ENCODE results near the gene SND1.

Gene SND1

DNA sequence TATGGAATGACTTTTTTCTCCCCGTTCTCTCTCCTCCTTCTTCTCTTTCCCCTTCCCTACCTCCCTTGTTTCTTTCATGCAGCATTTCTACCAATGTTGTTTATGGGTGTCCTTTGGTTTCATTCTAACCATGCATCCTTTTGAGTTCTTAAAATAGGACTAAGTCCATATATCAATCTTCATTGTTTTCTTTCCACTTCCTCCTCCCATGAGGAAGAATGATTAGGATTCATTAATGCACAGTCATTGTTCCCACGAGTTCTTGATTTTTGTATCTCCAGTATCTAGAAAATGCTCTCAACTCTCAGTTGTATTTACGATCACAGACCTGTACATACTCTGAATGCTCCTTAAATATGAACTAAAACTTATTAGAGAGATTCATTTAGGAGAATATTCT is 226.0 kb downstream of the SND1 start:
- TF ChIP-seq, protein P1, sequence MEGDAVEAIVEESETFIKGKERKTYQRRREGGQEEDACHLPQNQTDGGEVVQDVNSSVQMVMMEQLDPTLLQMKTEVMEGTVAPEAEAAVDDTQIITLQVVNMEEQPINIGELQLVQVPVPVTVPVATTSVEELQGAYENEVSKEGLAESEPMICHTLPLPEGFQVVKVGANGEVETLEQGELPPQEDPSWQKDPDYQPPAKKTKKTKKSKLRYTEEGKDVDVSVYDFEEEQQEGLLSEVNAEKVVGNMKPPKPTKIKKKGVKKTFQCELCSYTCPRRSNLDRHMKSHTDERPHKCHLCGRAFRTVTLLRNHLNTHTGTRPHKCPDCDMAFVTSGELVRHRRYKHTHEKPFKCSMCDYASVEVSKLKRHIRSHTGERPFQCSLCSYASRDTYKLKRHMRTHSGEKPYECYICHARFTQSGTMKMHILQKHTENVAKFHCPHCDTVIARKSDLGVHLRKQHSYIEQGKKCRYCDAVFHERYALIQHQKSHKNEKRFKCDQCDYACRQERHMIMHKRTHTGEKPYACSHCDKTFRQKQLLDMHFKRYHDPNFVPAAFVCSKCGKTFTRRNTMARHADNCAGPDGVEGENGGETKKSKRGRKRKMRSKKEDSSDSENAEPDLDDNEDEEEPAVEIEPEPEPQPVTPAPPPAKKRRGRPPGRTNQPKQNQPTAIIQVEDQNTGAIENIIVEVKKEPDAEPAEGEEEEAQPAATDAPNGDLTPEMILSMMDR (IDR thresholded peaks at IDR 0.05; ENCODE audit: borderline replicate concordance, insufficient read depth, low read depth, low read length): no peak
- H3K4me3 ChIP-seq (ENCODE audit: low read depth, low read length): no peak overlapping the region

DNA sequence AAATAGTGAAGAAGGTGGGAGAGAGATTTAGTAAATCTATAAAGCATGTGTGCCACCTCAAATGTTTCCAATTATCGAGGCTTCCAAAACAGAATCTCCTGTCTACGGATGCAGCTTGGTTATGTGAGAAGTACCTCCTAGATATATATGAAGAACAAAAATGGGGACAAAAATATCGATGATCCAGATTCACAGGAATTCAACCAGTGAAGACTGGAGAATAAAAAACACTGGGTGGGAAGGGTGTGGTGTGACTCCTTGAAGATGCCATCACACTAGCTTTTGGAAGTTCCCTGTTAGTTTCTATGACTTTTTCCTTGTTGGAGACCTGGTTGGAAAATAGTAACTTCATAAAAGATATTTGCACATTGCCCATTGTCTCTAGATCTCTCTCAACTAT is 226.8 kb downstream of the SND1 start:
- H3K4me3 ChIP-seq (ENCODE audit: low read depth, low read length): no peak overlapping the region
- TF ChIP-seq, protein P1 (IDR thresholded peaks at IDR 0.05; ENCODE audit: borderline replicate concordance, insufficient read depth, low read depth, low read length): no peak

- H3K4me3 ChIP-seq (ENCODE audit: low read depth, low read length): no peak overlapping the region
- TF ChIP-seq, protein P1 (IDR thresholded peaks at IDR 0.05; ENCODE audit: borderline replicate concordance, insufficient read depth, low read depth, low read length): no peak
Measured at GRCh38 chr7:127879436-127879835, 227.4 kb downstream of the SND1 start.

DNA sequence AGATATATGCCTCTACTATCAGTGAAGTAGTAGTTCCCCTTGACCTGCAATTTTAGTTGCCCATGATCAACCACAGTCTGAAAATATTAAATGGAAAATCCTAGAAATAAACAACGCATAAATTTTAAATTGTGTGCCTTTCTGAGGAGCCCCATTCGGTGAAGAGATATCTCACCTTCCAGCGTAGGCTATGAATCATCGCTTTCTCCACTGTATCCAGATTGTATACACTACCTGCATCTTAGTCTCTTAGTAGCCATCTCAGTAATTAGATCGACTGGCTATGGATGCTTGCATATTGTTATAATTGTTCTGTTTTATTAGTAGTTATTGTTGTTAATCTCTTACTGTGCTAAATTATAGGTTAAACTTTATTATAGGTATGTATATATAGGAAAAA is 227.9 kb downstream of the SND1 start:
- TF ChIP-seq, protein P1 (IDR thresholded peaks at IDR 0.05; ENCODE audit: borderline replicate concordance, insufficient read depth, low read depth, low read length): no peak
- no peak overlapping the region for H3K4me3 ChIP-seq (ENCODE audit: low read depth, low read length)

GRCh38 chr7:127880454-127880853 is 228.5 kb downstream of the SND1 start:
- H3K4me3 ChIP-seq (ENCODE audit: low read depth, low read length): no peak overlapping the region
- TF ChIP-seq, protein P1 (IDR thresholded peaks at IDR 0.05; ENCODE audit: borderline replicate concordance, insufficient read depth, low read depth, low read length): no peak

DNA sequence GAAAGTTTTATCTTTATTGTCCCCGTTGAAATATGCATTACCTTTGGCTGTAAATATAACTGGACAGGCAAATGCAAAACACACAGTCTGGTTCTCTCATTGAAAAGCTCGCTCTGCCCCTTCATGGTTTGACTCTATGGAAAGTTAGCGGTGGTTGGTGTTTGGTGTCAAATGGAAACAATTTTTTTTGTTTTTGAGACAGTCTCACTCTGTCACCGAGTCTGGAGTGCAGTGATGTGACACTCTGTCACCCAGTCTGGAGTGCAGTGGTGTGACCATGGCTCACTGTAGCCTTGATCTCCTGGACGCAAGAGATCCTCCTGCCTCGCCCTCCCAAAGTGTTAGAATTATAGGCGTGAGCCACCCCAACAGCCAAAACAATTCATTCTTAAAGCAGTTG is 229.6 kb downstream of the SND1 start:
- TF ChIP-seq, protein P1 (IDR thresholded peaks at IDR 0.05; ENCODE audit: borderline replicate concordance, insufficient read depth, low read depth, low read length): no peak
- no peak overlapping the region for H3K4me3 ChIP-seq (ENCODE audit: low read depth, low read length)

DNA sequence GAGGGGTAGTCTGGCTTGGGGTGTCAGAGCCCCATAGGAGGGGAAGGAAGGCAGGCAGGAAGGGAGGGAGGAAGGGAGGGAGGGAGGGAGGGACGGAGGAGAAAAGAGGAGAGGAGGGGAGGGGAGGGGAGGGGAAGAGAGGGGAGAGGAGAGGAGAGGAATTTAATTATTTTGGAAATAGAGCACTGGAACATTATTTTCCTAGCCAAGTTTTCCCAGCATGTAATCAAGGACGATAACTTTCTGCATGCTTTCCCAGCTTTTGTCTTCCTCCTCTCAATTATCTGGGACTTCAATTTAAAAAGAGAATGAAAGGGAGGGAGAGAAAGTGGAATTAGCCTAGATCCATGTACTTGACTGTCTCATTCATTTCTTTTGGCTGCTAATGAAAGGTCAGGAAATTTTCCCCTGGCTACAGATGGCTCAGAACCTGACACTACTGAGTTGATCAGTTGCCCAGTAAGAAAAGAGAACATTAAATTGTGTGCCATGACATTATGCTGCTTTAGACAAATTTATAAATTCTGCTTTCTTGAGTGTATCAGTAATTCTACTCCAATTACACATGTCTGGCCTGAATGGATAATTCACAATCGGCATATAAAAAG is 230.4 kb downstream of the SND1 start:
- TF ChIP-seq, protein P1 (IDR thresholded peaks at IDR 0.05; ENCODE audit: borderline replicate concordance, insufficient read depth, low read depth, low read length): no peak
- no peak overlapping the region for H3K4me3 ChIP-seq (ENCODE audit: low read depth, low read length)

Measured in GM12875 (cell line).